Activated T-cell treated with anti-CD3 and anti-CD28 coated beads, Interleukin-2, amount 50 U/mL, for 4 hours (primary cell): ENCODE measurements around the gene SLIT3. TPM values are rescaled to one million over a fixed set of nuclear protein-coding genes. Genes with fewer than 3 reads are reported as not detected.
A peak's percentile ranks its signal among the peaks of the same experiment; 100 is the strongest.

Source experiments
- ATAC-seq, 2 donors: fragments of 200-7000 bp; cut with Tn5 transposase; one replicate each; pipeline ENCODE4 v1.10.0; 2021
- DNase-seq: peaks from one replicate; pipeline ENCODE4 v3.0.0-alpha.2; 2020
- H3K27me3 Mint-ChIP-seq: one replicate; pipeline ENCODE4 v1.8.0; 2021; ENCODE audit warnings: low read depth, mixed read lengths
- H3K36me3 Mint-ChIP-seq: one replicate; pipeline ENCODE4 v1.8.0; 2022; ENCODE audit warnings: mixed read lengths; ENCODE audit not compliant: insufficient read depth
- H3K4me1 Mint-ChIP-seq: one replicate; pipeline ENCODE4 v1.8.0; 2021; ENCODE audit warnings: low read depth, mixed read lengths
- H3K4me3 Mint-ChIP-seq: one replicate; pipeline ENCODE4 v1.8.0; 2021; ENCODE audit warnings: mild to moderate bottlenecking, moderate library complexity, mixed read lengths
- H3K9me3 Mint-ChIP-seq: one replicate; pipeline ENCODE4 v1.8.0; 2021; ENCODE audit warnings: mixed read lengths
- total RNA-seq, 3 donors: library from RNA; stranded (reverse); gene quantifications; one replicate each; pipeline ENCODE4 v1.2.1, GENCODE V29; 2021

The SLIT3 gene
- total RNA-seq, 3 donors from 2014 or later, result 0.03 to 0.16 (median 0.03) TPM

DNA sequence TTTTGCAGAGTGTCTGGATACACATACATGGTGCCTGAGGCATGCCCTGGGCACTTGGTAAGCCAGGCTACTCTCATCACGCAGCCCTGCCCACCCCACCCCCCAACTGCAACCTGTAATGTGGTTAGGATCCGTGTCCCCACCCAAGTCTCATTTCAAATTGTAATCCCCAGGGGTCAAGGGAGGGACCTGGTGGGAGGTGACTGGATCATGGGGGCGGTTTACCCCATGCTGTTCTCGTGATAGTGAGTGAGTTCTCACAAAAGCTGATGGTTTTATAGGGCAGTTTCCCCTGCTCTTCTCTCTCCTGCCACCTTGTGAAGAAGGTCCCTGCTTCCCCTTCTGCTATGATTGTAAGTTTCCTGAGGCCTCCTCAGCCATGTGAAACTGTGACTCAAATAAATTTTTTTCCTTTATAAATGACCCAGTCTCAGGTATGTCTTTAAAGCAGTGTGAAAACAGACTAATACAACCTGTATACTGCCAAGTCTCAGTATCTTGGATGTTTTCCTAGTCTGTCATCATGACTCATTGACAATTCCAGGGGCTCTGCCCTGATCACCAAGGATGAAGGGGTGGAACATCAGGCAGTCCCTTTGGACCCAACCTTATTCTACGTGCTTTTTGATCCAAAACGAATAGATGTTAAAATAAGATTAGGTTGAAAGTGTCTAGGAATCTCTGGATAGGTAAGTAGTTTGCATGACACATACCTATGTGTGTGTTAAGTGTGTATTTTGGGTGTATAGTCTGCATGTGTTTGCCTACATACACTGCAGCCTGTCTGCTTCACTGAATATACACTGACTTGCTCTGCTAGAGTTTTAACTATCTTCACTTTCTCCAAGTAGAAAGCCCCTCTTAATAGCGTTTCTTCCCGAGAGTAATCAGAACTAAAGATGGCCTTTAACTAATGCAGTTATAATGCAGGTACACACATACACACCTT, 293.8 kb downstream of the SLIT3 start:
- H3K4me1 Mint-ChIP-seq, result no peaks in the 10 kb centered on the region
- no peak for ATAC-seq

DNA sequence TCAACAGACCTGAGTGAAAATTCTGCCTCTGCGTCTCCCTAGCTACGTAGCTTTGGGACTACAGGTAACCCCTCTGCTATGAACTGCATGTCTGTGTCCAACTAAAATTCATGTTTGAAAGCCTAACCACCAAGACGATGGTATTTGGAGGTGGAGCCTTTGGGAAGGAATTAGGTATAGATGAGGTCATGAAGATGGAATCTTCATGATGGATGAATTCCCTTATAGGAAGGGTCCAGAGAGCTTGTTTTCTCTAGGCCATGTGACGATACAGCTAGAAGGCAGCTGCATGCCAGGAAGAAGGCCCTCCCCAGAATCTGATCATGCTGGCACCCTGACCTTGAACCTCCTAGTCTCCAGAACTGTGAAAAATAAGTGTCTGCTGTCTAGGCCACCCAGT, 296.4 kb downstream of the SLIT3 start:
- DNase-seq (no peak), ATAC-seq (no peak)
- Mint-ChIP-seq H3K4me1 (no peaks in the 10 kb centered on the region), H3K27me3 (peaks cover 2% of the 10 kb centered on the region), H3K36me3 (no peaks in the 10 kb centered on the region), H3K4me3 (no peak overlapping the region), H3K9me3 (no peaks in the 10 kb centered on the region)

More for the DNA sequence above, 293.8 kb downstream of the SLIT3 start:
- no peak overlapping the region for H3K4me3 Mint-ChIP-seq
- no peaks in the 10 kb centered on the region for H3K36me3 Mint-ChIP-seq
- no peak for DNase-seq
- no peaks in the 10 kb centered on the region for H3K27me3 Mint-ChIP-seq
- H3K9me3 Mint-ChIP-seq, result no peaks in the 10 kb centered on the region

DNA sequence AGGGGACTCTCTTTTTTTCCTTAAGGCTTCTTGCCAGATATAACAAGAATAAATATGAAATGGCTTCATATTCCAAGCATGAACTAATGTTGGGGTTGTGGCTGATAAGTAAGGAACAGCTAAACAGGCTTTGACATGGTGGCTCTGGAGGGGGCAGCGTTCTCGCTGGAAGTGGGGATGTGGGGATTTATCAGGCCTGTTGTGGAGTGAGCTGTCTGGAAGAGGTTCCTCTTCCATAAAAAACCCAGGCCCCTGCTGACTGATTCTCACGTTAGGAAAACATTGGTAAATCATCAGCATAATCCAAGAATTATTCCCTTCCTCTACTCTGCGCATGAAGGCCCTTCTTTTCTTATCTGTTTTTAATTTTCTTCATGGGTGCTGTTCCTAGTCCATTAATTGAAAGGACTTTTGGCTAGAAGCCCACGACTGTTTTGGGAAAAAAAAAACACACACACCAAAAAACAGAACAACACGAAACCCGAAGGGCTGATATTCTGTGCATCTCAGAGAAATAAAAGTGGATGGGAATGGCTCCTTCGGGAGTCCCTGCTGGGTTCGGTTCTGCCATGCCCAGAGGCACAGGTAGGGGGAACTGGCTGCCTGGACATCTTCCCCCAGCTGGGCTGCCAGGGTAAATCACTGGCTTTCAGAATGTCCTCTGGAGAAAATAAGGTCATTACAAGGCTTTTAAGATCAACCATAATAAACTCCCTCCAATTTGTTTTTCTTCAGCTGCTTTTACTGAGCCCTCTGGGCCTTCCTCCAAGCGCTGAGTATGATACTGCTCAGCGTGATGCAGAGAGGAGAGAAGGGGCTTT, 297.0 kb downstream of the SLIT3 start:
- H3K9me3 Mint-ChIP-seq, result no peaks in the 10 kb centered on the region
- ATAC-seq (no peak), DNase-seq (no peak)
- no peaks in the 10 kb centered on the region for H3K4me1 Mint-ChIP-seq
- peaks cover 2% of the 10 kb centered on the region for H3K27me3 Mint-ChIP-seq
- H3K4me3 Mint-ChIP-seq, result no peak overlapping the region
- H3K36me3 Mint-ChIP-seq, result no peaks in the 10 kb centered on the region

DNA sequence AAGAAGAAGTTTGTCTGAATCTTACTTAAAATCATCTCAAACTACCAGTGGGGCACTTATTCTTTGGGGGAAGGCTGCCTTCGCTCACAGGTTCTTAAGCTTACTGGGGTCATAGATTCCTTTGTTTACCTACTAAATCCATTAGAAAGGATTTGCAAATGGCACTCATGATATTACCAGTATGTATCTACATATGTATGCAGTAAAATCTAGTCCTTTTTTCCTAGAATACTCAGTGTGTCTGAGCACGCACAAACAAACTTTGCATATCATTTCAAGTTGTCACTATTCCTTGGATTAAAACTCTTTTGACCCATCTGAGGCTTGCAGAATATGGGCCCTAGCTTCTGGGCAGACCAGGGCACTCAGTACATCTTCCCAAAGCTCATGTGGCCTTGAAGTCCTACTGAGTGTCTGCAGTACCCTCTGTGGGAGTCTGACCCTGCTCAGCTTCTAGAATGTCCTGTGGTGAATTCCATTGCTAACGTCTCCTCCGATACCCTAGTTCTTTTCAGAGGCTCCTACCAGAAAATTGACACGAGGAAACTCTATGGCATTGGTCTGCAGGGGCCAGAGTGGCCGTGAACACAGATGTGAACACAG, 297.9 kb downstream of the SLIT3 start:
- H3K9me3 Mint-ChIP-seq, result no peaks in the 10 kb centered on the region
- ATAC-seq, result no peak
- no peak overlapping the region for H3K4me3 Mint-ChIP-seq
- no peak for DNase-seq
- H3K27me3 Mint-ChIP-seq, result peaks cover 2% of the 10 kb centered on the region
- H3K36me3 Mint-ChIP-seq, result no peaks in the 10 kb centered on the region
- no peaks in the 10 kb centered on the region for H3K4me1 Mint-ChIP-seq

DNA sequence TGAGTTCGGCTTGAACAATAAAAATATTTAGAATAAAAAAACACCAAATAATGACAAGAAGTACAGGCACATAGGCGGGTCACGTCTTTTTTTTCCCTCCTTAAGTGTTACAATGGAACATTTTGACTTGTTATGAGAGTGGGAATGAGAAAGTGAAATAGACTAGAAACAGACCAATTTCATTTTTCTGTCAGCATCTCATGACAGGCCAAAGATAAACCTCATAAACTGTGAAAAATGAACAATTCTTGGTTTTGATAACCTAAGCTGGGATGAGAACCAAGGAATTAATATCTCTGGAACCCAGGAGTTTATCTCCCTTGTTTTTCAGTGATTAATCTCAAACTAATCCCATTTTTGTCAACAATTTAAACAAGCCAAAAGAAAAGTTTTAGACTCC, 299.5 kb downstream of the SLIT3 start:
- DNase-seq, result no peak
- H3K4me3 Mint-ChIP-seq, result no peak overlapping the region
- H3K36me3 Mint-ChIP-seq, result no peaks in the 10 kb centered on the region
- H3K9me3 Mint-ChIP-seq, result no peaks in the 10 kb centered on the region
- ATAC-seq, result no peak
- H3K27me3 Mint-ChIP-seq, result peaks cover 2% of the 10 kb centered on the region
- no peaks in the 10 kb centered on the region for H3K4me1 Mint-ChIP-seq

DNA sequence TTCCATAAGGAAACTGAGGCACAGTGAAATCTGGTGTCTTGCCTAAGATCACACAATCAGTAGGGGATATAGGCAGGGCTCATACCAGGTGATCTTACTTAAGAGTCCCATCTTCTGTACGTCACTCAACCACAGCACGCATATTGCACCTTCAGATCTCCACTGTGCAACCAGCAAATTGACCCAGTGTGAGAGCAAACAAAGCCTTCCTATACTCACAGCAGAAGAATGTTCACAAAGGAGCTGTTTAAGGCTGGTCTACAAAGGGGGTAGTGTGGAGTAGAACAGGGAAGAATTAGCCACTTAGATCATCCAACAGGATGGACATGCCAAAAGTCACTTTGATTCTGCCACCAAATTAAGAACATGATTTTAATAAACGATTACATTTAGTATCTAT, 305.9 kb downstream of the SLIT3 start:
- Mint-ChIP-seq H3K27me3 (no peaks in the 10 kb centered on the region), H3K4me1 (no peaks in the 10 kb centered on the region), H3K9me3 (no peaks in the 10 kb centered on the region), H3K4me3 (no peak overlapping the region), H3K36me3 (no peaks in the 10 kb centered on the region)
- ATAC-seq (no peak), DNase-seq (no peak)

DNA sequence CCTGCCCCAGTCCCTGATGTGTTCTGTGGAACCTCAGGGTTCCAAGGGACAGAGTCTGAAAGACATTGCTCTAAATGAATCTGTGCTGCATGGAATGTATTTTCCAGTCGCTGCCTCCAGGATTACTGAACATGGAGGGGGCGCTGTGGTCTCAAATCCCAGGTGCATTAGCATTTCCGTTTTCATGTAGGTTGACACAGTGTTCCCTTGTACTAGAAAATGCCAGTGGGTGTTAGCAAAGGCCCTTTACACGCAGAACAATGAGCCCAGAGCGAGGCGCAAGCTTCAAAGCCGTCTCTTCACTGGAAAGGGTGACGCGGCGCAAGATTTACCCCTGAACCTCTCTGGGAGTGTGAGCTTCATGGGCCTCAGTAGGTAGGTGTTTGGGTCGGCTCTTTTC, 308.3 kb downstream of the SLIT3 start:
- Mint-ChIP-seq H3K4me1 (no peaks in the 10 kb centered on the region), H3K4me3 (no peak overlapping the region), H3K36me3 (no peaks in the 10 kb centered on the region), H3K9me3 (no peaks in the 10 kb centered on the region), H3K27me3 (peaks cover under 1% of the 10 kb centered on the region)
- DNase-seq, result no peak
- no peak for ATAC-seq

DNA sequence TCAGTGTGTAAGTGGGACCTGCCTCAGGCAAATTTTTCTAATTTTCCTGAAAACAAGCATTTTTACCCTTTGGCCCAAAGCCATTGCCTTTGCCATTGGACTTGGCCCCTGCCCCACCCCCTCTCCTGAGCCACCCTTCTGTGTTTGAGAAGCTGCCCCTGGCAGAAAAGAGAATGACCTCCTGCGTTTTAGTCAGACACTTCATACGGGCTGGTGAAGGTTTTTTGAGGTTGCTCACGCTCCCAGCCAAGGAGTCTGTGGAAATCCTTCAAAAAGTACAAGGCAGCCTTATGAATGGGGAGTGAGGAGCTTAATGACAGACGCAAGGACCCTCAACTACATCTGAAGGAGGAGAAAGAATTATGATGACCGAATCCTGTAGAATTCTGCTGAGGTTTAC, 308.9 kb downstream of the SLIT3 start:
- Mint-ChIP-seq H3K27me3 (peaks cover 6% of the 10 kb centered on the region), H3K4me3 (no peak overlapping the region), H3K4me1 (no peaks in the 10 kb centered on the region), H3K36me3 (no peaks in the 10 kb centered on the region), H3K9me3 (no peaks in the 10 kb centered on the region)
- DNase-seq, result no peak
- ATAC-seq, result no peak

DNA sequence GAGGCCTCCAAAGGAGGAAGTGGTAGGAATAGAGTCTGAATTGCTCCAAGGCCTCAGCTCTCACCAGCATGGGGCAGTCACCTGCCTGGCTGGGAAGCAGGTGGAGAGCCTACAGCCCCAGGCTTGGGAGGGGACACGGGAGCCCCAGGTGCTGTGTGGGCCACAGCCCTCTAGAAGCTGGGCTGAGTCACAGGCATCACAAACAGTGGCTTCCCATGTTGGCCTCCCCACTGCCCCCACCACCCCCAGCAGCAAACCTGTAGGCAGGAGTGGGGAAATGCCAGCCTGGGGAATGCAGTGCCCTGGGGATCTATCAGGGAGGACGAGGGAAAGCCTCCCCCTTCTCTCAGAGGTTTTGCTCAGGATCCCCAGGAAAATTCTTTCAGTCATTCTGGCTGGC, 309.6 kb downstream of the SLIT3 start:
- H3K27me3 Mint-ChIP-seq, result peaks cover 6% of the 10 kb centered on the region
- ATAC-seq (no peak), DNase-seq (no peak)
- H3K9me3 Mint-ChIP-seq, result no peaks in the 10 kb centered on the region
- no peak overlapping the region for H3K4me3 Mint-ChIP-seq
- H3K4me1 Mint-ChIP-seq, result no peaks in the 10 kb centered on the region
- no peaks in the 10 kb centered on the region for H3K36me3 Mint-ChIP-seq

DNA sequence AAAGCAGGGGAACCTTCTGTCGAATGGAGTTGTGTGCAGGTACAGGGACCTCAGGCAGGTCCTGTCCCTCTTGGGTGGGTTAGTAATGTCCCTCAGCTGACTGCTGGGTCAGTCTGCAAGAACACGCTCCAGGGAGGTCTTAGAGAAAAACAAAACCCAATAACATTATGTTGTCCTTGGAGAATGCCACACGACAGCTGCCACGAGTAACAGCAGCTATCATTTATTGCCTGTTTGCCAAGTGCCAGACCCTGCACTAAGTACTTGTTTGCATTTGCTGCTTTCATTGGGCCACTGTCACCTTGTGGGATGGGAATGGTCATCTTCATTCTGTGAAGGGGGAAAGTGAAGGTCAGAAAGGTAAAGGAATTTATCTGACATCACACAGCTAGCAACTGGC, 310.3 kb downstream of the SLIT3 start:
- ATAC-seq, result no peak
- H3K9me3 Mint-ChIP-seq, result no peaks in the 10 kb centered on the region
- H3K4me1 Mint-ChIP-seq, result no peaks in the 10 kb centered on the region

DNA sequence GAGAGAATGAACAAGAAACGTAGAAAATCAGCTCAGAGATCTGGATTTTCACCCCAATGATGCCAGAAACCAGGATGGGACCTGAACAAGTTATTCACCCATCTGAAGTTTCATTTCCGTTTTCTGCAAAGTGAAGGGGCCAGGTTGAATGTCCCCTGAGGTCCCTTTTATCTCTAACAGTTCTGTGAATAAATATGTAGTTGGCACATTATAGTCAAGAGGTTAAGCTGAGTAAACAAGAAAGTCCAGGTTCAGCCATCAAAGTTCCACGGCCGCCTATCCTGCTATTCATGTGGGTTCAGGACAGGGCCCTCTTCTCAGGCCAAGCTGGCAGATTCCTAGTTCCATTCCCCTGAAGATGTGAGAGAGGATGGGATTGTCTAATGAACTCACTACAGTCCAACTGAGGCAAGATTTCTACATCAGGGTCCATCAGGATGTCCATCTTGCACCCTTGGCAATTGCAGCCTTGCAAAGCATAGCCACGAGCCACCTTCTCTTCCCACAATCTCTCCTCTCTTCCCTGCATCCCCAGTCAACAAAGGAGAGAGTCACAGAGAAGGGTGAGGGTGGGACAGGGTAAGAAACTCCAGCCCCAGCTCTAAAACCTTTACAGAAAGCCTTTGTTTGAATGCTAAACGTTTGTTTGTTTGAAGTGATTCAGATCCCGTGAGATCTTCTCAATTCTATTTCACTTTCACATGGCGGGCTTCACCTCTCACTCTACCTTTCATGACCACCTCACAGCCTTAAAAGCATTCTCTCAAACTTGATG, 311.0 kb downstream of the SLIT3 start:
- H3K9me3 Mint-ChIP-seq, result no peaks in the 10 kb centered on the region
- no peak overlapping the region for H3K4me3 Mint-ChIP-seq
- ATAC-seq (no peak), DNase-seq (no peak)
- no peaks in the 10 kb centered on the region for H3K36me3 Mint-ChIP-seq
- H3K4me1 Mint-ChIP-seq, result no peaks in the 10 kb centered on the region
- H3K27me3 Mint-ChIP-seq, result peaks cover 6% of the 10 kb centered on the region

More for the DNA sequence above, 310.3 kb downstream of the SLIT3 start:
- DNase-seq, result no peak
- H3K36me3 Mint-ChIP-seq, result no peaks in the 10 kb centered on the region
- H3K4me3 Mint-ChIP-seq, result no peak overlapping the region
- H3K27me3 Mint-ChIP-seq, result peaks cover 6% of the 10 kb centered on the region

DNA sequence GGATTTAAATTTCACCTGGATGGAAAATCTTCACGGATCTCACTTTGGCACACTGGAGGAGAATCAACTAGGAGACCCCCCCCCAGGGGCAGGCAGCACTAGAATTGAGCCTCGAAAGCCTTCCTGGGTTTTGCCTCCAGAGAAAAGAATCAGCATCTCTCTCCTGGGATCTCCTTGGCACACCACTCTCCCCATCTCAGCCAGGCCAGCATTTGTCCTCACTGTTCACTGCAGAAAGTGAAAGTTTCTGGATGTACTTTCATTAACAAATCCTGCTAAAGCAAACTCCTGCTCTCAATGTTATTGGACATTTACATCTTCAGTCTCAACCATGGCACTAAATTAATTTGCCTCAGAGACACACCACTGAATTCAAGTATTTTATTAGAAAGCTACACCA, 312.2 kb downstream of the SLIT3 start:
- ATAC-seq, result no peak
- Mint-ChIP-seq H3K4me1 (no peaks in the 10 kb centered on the region), H3K36me3 (no peaks in the 10 kb centered on the region), H3K9me3 (no peaks in the 10 kb centered on the region), H3K4me3 (no peak overlapping the region), H3K27me3 (peaks cover 6% of the 10 kb centered on the region)
- DNase-seq, result no peak

DNA sequence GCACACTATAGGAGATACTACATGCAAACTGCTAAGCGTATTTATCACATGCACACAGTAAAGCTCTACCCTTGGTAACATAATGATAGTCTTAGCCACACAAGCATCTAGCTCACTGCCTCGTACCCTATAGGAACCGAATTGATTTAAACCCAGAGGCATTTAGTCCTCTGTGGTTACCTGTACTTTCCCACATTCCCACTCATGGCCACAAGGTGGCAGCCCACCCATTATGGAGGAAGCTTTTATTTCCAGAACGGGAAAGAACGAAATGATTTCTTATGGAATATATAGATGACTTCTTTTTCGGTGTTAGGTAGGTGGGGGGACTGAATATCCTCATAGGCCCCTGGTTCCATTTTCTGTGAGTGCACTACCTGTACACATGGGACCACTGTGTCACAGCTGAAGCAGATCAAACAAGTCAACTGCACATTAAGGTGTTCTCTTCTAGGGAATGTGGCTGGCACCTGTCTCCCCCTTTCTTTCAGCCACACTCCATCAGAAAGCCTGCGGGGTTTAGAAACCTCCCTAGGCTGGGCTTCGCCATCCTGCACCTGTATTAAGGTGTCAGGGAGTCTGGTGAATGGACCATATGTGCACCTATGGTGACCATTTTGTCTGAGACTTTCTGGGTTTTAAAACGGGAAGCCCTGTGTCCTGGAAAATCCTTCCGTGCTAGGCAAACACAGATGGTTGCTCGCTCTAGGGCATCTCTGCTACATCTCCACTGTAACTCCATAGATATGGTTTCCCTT, 313.2 kb downstream of the SLIT3 start:
- Mint-ChIP-seq H3K9me3 (no peaks in the 10 kb centered on the region), H3K36me3 (no peaks in the 10 kb centered on the region), H3K4me3 (no peak overlapping the region), H3K27me3 (peaks cover 7% of the 10 kb centered on the region), H3K4me1 (no peaks in the 10 kb centered on the region)
- ATAC-seq, result no peak
- peak; percentile 21 for DNase-seq
